A549 (cell line): ENCODE measurements around the gene PGA3. TPM values are rescaled to one million over a fixed set of nuclear protein-coding genes. Genes with fewer than 3 reads are reported as not detected.
"Not testable (repeated sequence)": the region's sequence is repeated elsewhere in the genome, so short reads cannot be mapped to it uniquely, and the experiment has no call there.

Experiments
- ATAC-seq, 2 experiments: fragments of 200-7000 bp in 1 of 2; fragments of >200 bp in 1 of 2; cut with Nextera tagmentation in 1 of 2; cut with Tn5 transposase in 1 of 2; 3 replicates each; pipeline versions ENCODE4 v1.8.0 to v1.9.1; 2018 to 2020; ENCODE audit warnings: mild to moderate bottlenecking in 1 of 2, moderate library complexity in 1 of 2
- CTCF ChIA-PET: fragments of 300-600 bp; sonication (Branson Sonifier 250); formaldehyde crosslinking; extraction: SDS; loops from one replicate; lab custom pipeline; 2021; ENCODE audit warnings: antibody characterized with exemption, inconsistent platforms; lab: Yijun Ruan, JAX
- POLR2A ChIA-PET: fragments of 350-600 bp; formaldehyde crosslinking; extraction: SDS; loops from one replicate; lab custom pipeline; 2021; ENCODE audit warnings: antibody characterized with exemption, inconsistent platforms; lab: Yijun Ruan, JAX
- DNase-seq, 2 experiments: peaks; one replicate each; pipeline versions ENCODE4 v3.0.0 to v3.0.0-alpha.2; 2011 to 2016; ENCODE audit warnings: low read depth in 1 of 2, low spot score in 1 of 2
- FAIRE-seq: peaks from 2 replicates; lab custom pipeline; 2011; peaks lifted over from hg19 to GRCh38; lab: Jason Lieb, UNC
- H3K27ac ChIP-seq, 2 experiments: fragments of >200 bp; sonication (Bioruptor Twin); formaldehyde crosslinking; 3 replicates each; pipeline ENCODE4 v1.5.1; 2016 to 2017
- H3K4me1 ChIP-seq: fragments of >200 bp; sonication (Bioruptor Twin); formaldehyde crosslinking; 3 replicates; pipeline ENCODE4 v1.6.1; 2016
- H3K4me2 ChIP-seq: fragments of >200 bp; sonication (Bioruptor Twin); formaldehyde crosslinking; 3 replicates; pipeline ENCODE4 v1.6.1; 2016
- H3K4me3 ChIP-seq: fragments of >200 bp; sonication (Bioruptor Twin); formaldehyde crosslinking; 3 replicates; pipeline ENCODE4 v1.5.1; 2016
- H3K9me3 ChIP-seq: fragments of >200 bp; sonication (Bioruptor Twin); formaldehyde crosslinking; 3 replicates; pipeline ENCODE4 v1.6.1; 2016
- BCL3 ChIP-seq: fragments of >200 bp; sonication (Bioruptor Twin); formaldehyde crosslinking; IDR thresholded peaks from 3 replicates; pipeline ENCODE4 v1.6.1; 2016
- E2F6 ChIP-seq: IDR thresholded peaks from 2 replicates; pipeline ENCODE4 v1.6.1; 2012; ENCODE audit warnings: low read depth, borderline replicate concordance
- EHF ChIP-seq: fragments of 250-450 bp; sonication (Bioruptor Pico); IDR thresholded peaks from 2 replicates; pipeline ENCODE4 v1.5.0; 2020; ENCODE audit warnings: mild to moderate bottlenecking
- EP300 ChIP-seq, 2 experiments: fragments of >200 bp; sonication (Bioruptor Twin); formaldehyde crosslinking; IDR thresholded peaks; 2 replicates in 1 of 2; 3 replicates in 1 of 2; pipeline ENCODE4 v1.6.1; 2016 to 2017
- ESRRA ChIP-seq: fragments of 150-350 bp; IDR thresholded peaks from 2 replicates; pipeline ENCODE4 v1.6.1; 2014; ENCODE audit warnings: mild to moderate bottlenecking, low read length, borderline replicate concordance
- FOXS1 ChIP-seq: fragments of 250-450 bp; sonication (Bioruptor Pico); IDR thresholded peaks from 2 replicates; pipeline ENCODE4 v1.5.0; 2020; ENCODE audit warnings: mild to moderate bottlenecking, moderate library complexity
- KDM1A ChIP-seq: fragments of 200-600 bp; sonication (generic); IDR thresholded peaks from 2 replicates; pipeline ENCODE4 v1.6.1; 2016; ENCODE audit warnings: low read depth, mild to moderate bottlenecking
- PBX3 ChIP-seq: IDR thresholded peaks from 2 replicates; pipeline ENCODE4 v1.6.1; 2012
- POLR2A ChIP-seq: IDR thresholded peaks from 2 replicates; pipeline ENCODE4 v1.6.1; 2012; ENCODE audit warnings: mild to moderate bottlenecking, low read length
- POLR2AphosphoS2 ChIP-seq: conservative IDR thresholded peaks from 2 replicates; pipeline ENCODE4 v1.6.1; 2012; ENCODE audit warnings: low read length, improper control_type of control experiment, inconsistent platforms
- RFX5 ChIP-seq: fragments of 450-650 bp; IDR thresholded peaks from 2 replicates; pipeline ENCODE4 v1.7.1; 2014; ENCODE audit warnings: antibody characterized with exemption, mild to moderate bottlenecking, moderate library complexity
- ZSCAN20 ChIP-seq: fragments of 250-450 bp; sonication (Bioruptor Pico); IDR thresholded peaks from 2 replicates; pipeline ENCODE4 v1.8.0; 2022; ENCODE audit warnings: mild to moderate bottlenecking, moderate library complexity
- WGBS: methylation state at CpG from one replicate; pipeline ENCODE4 v1.1.6; 2017; ENCODE audit errors: missing lambda C conversion rate; 5-methylcytosine and 5-hydroxymethylcytosine counted together
- polyA plus RNA-seq, 4 experiments: library from polyadenylated mRNA; depleted of rRNA in 3 of 4; stranded (reverse); fragments of >200 nt; fragmentation: RNase III in 1 of 4; extraction: RNeasy Plus Mini Kit Qiagen cat#74134 plus additional on column Dnase treatment in 1 of 4; gene quantifications; 2 replicates in 3 of 4; 3 replicates in 1 of 4; pipeline ENCODE4 v1.2.3, GENCODE V29; 2011 to 2017
- TF ChIP-seq, protein P1 (sequence below): fragments of 250-450 bp; sonication (Bioruptor Pico); IDR thresholded peaks from 2 replicates; pipeline ENCODE4 v1.5.0; 2021; ENCODE audit warnings: mild to moderate bottlenecking, moderate library complexity, borderline replicate concordance
- TF ChIP-seq, protein P2 (sequence below): fragments of >200 bp; sonication (Bioruptor Twin); formaldehyde crosslinking; IDR thresholded peaks from 2 replicates; pipeline ENCODE4 v1.6.1; 2016

The PGA3 gene
- polyA plus RNA-seq, 2 of the 4 experiments (the other 2 are of a cell fraction), result not detected

GRCh38 chr11:61198948-61199523 is 4.3 kb upstream of the PGA3 start:
- DNase-seq, result no peak
- ChIA-PET POLR2A (no interaction called here), CTCF (interaction anchor here (1.3 kb wide), 1 partner anchor 12 kb away, joined by 3 read pairs; no protein-coding TSS in a partner anchor)
- ATAC-seq, result no peak
- Histone ChIP-seq H3K27ac (no peak overlapping the region), H3K9me3 (0 out of 3 replicates have a peak, but pooled peaks cover 8% of the 10 kb centered on the region)
- 23% methylated on average over 4 of the region's 4 CpGs for WGBS
- no peak for FAIRE-seq
- no peak for TF ChIP-seq POLR2A
- TF ChIP-seq EHF (CRISPR knock-in tag), result no peak
- TF ChIP-seq, protein P1, sequence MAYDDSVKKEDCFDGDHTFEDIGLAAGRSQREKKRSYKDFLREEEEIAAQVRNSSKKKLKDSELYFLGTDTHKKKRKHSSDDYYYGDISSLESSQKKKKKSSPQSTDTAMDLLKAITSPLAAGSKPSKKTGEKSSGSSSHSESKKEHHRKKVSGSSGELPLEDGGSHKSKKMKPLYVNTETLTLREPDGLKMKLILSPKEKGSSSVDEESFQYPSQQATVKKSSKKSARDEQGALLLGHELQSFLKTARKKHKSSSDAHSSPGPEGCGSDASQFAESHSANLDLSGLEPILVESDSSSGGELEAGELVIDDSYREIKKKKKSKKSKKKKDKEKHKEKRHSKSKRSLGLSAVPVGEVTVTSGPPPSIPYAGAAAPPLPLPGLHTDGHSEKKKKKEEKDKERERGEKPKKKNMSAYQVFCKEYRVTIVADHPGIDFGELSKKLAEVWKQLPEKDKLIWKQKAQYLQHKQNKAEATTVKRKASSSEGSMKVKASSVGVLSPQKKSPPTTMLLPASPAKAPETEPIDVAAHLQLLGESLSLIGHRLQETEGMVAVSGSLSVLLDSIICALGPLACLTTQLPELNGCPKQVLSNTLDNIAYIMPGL (CRISPR knock-in tag), result no peak
- TF ChIP-seq PBX3, result no peak
- TF ChIP-seq, all 56 proteins: peak for 0
- Histone ChIP-seq H3K4me1 (no peaks in the 10 kb centered on the region), H3K4me3 (no peak overlapping the region), H3K4me2 (no peak overlapping the region)

DNA sequence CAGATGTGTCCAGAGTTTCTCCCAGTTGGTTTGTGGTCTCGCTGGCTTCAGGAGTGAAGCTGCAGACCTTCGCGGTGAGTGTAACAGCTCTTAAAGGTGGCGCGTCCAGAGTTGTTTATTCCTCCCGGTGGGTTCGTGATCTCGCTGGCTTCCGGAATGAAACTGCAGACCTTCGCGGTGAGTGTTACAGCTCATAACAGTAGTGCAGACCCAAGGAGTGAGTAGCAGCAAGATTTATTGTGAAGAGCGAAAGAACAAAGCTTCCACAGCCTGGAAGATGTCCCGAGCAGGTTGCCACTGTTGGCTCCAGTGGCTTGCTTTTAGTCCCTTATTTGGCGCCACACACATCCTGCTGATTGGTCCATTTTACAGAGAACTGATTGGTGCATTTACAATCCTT is 1.8 kb upstream of the PGA3 start:
- WGBS, result 73% methylated on average over 14 of the region's 14 CpGs
- POLR2A ChIA-PET, result no interaction called here
- no peak overlapping the region for H3K4me3 ChIP-seq
- FAIRE-seq (no peak), ATAC-seq (no peak), DNase-seq (no peak)
- no peaks in the 10 kb centered on the region for H3K4me1 ChIP-seq
- no peak overlapping the region for H3K4me2 ChIP-seq
- no peak for TF ChIP-seq KDM1A
- no peak for TF ChIP-seq RFX5
- no peak for TF ChIP-seq ZSCAN20
- TF ChIP-seq BCL3, result no peak
- no peak for TF ChIP-seq E2F6
- TF ChIP-seq ESRRA, result no peak
- TF ChIP-seq POLR2AphosphoS2, result no peak
- TF ChIP-seq, protein P2, sequence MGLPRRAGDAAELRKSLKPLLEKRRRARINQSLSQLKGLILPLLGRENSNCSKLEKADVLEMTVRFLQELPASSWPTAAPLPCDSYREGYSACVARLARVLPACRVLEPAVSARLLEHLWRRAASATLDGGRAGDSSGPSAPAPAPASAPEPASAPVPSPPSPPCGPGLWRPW, result no peak
- no peak for TF ChIP-seq FOXS1 (CRISPR knock-in tag)
- TF ChIP-seq EP300 (IDR thresholded peaks at IDR 0.05), result no peak
- TF ChIP-seq, all 56 proteins: peak for 0
- Histone ChIP-seq H3K9me3 (0 out of 3 replicates have a peak, but pooled peaks cover 8% of the 10 kb centered on the region), H3K27ac (no peak overlapping the region)
- CTCF ChIA-PET, result interaction anchor here (0.6 to 2.1 kb wide), 2 partner anchors 14 to 437 kb away, joined by 5 to 13 read pairs; no protein-coding TSS in a partner anchor

GRCh38 chr11:61203873-61204272 is 558 bp downstream of the PGA3 start:
- CTCF ChIA-PET, POLR2A ChIA-PET: not testable (repeated sequence)

DNA sequence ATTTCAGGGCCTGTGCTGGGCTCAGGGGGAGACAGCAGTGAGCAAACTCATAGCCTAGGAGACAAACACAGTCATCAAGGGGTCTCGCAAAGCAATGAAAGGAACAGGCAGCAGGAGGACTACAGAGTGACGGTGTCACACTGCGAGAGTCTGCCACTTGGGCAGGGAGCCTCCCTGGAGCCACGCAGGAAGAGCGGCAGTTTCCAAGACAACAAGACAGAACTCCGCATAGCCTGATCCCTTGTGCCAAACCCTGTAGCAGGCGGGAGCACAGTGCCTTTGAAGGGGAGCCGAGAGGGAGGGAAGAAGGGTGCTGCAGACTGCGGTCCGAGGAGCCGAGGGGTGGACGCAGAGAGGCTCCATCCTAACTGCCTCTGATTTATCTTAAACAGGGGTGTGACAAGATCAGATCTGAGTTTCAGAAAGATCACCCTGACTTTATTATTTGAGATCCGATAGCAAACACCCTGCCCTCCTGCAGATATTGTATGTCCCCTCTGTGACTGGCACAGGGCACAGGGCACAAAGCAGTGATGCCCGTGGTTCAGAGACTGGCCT is 1.3 kb downstream of the PGA3 start:
- H3K9me3 ChIP-seq, H3K4me3 ChIP-seq, FAIRE-seq, H3K4me1 ChIP-seq, H3K27ac ChIP-seq, POLR2A ChIA-PET, CTCF ChIA-PET, DNase-seq, H3K4me2 ChIP-seq, ATAC-seq: not testable (repeated sequence)
- WGBS, result 57% methylated on average over 14 of the region's 14 CpGs

More at GRCh38 chr11:61203873-61204272, 558 bp downstream of the PGA3 start:
- H3K9me3 ChIP-seq, H3K4me2 ChIP-seq, H3K27ac ChIP-seq, H3K4me1 ChIP-seq, FAIRE-seq, H3K4me3 ChIP-seq, ATAC-seq, DNase-seq: not testable (repeated sequence)
- no CpG with 5 or more reads among the region's 5 CpGs for WGBS

- H3K4me1 ChIP-seq, POLR2A ChIA-PET, ATAC-seq, DNase-seq, H3K27ac ChIP-seq, CTCF ChIA-PET, H3K9me3 ChIP-seq, H3K4me2 ChIP-seq, H3K4me3 ChIP-seq, FAIRE-seq: not testable (repeated sequence)
- no CpG with 5 or more reads among the region's 9 CpGs for WGBS
Observed at GRCh38 chr11:61207636-61208310, 4.5 kb downstream of the PGA3 start.

GRCh38 chr11:61210629-61211028 is 7.3 kb downstream of the PGA3 start:
- FAIRE-seq, H3K27ac ChIP-seq, H3K4me1 ChIP-seq, H3K4me3 ChIP-seq, ATAC-seq, DNase-seq, POLR2A ChIA-PET, H3K9me3 ChIP-seq, CTCF ChIA-PET, H3K4me2 ChIP-seq: not testable (repeated sequence)
- WGBS, result no CpG with 5 or more reads among the region's 6 CpGs
